HepG2 (cell line): ENCODE measurements around the gene TSHZ2. TPM values are rescaled to one million over a fixed set of nuclear protein-coding genes. Genes with fewer than 3 reads are reported as not detected.
A peak's percentile ranks its signal among the peaks of the same experiment; 100 is the strongest.

ENCODE experiments used
- ARID5B ChIP-seq: IDR thresholded peaks from 2 replicates; pipeline ENCODE4 v1.4.0; 2020; ENCODE audit warnings: mild to moderate bottlenecking, missing genetic modification reagents
- CBX1 ChIP-seq: IDR thresholded peaks from one replicate; pipeline ENCODE4 v1.6.1; 2016; ENCODE audit warnings: antibody characterized with exemption, low read depth
- CREB3 ChIP-seq: sonication (generic); formaldehyde crosslinking; IDR thresholded peaks from 2 replicates; pipeline ENCODE4 v1.5.0; 2020; ENCODE audit warnings: missing genetic modification reagents
- EP300 ChIP-seq, 3 experiments: sonication (generic) in 1 of 3; formaldehyde crosslinking in 1 of 3; IDR thresholded peaks; 2 replicates each; pipeline versions ENCODE4 v1.5.1 to v1.6.1; 2011 to 2020; ENCODE audit warnings: low read depth in 2 of 3, low read length in 2 of 3, borderline replicate concordance in 1 of 3, improper control_type of control experiment in 1 of 3, mild to moderate bottlenecking in 1 of 3, missing genetic modification reagents in 1 of 3, moderate library complexity in 1 of 3
- FOXK1 ChIP-seq: sonication (generic); formaldehyde crosslinking; IDR thresholded peaks from 2 replicates; pipeline ENCODE4 v1.4.0; 2020; ENCODE audit warnings: low read depth, missing genetic modification reagents, borderline replicate concordance
- IKZF5 ChIP-seq: IDR thresholded peaks from 2 replicates; pipeline ENCODE4 v1.6.1; 2018; ENCODE audit warnings: missing genetic modification reagents, mild to moderate bottlenecking, missing compliant biosample characterization
- MTA3 ChIP-seq: sonication (generic); formaldehyde crosslinking; IDR thresholded peaks from 2 replicates; pipeline ENCODE4 v1.4.0; 2020; ENCODE audit warnings: missing genetic modification reagents
- NFRKB ChIP-seq: fragments of 450-650 bp; IDR thresholded peaks from 2 replicates; pipeline ENCODE4 v1.6.1; 2017
- UBTF ChIP-seq: sonication (generic); formaldehyde crosslinking; IDR thresholded peaks from 2 replicates; pipeline ENCODE4 v1.4.0; 2020; ENCODE audit warnings: mild to moderate bottlenecking, missing genetic modification reagents
- ZBTB14 ChIP-seq: sonication (generic); formaldehyde crosslinking; IDR thresholded peaks from 2 replicates; pipeline ENCODE4 v1.4.0; 2020; ENCODE audit warnings: missing genetic modification reagents
- ZBTB3 ChIP-seq: sonication (generic); formaldehyde crosslinking; IDR thresholded peaks from 2 replicates; pipeline ENCODE4 v1.4.0; 2020; ENCODE audit warnings: low read depth, mild to moderate bottlenecking, moderate library complexity, missing genetic modification reagents, borderline replicate concordance
- ZBTB38 ChIP-seq: sonication (generic); formaldehyde crosslinking; IDR thresholded peaks from 2 replicates; pipeline ENCODE4 v1.5.1; 2020; ENCODE audit warnings: mild to moderate bottlenecking, missing genetic modification reagents
- ZBTB46 ChIP-seq: sonication (generic); formaldehyde crosslinking; IDR thresholded peaks from 2 replicates; pipeline ENCODE4 v1.4.0; 2020; ENCODE audit warnings: mild to moderate bottlenecking, missing genetic modification reagents, borderline replicate concordance
- ZNF3 ChIP-seq: IDR thresholded peaks from 2 replicates; pipeline ENCODE4 v1.7.0; 2017; ENCODE audit warnings: inconsistent platforms
- ZNF431 ChIP-seq: sonication (generic); formaldehyde crosslinking; IDR thresholded peaks from 2 replicates; pipeline ENCODE4 v1.9.0; 2022; ENCODE audit warnings: missing genetic modification reagents, low read depth, mild to moderate bottlenecking, borderline replicate concordance
- ZNF761 ChIP-seq: sonication (generic); formaldehyde crosslinking; conservative IDR thresholded peaks from 2 replicates; pipeline ENCODE4 v1.4.0; 2020; ENCODE audit warnings: mild to moderate bottlenecking, missing genetic modification reagents
- polyA plus RNA-seq, 8 experiments: library from polyadenylated mRNA; depleted of rRNA in 3 of 8; stranded (reverse) in 7 of 8; unstranded in 1 of 8; fragments of >200 nt; fragmentation: Illumina TruSeq in 4 of 8; extraction: Trizol in 4 of 8; gene quantifications; 2 replicates each; pipeline versions ENCODE4 v1.2.1 to v1.2.3, GENCODE V29; 2011 to 2016; ENCODE audit warnings: low read depth in 4 of 8, missing spikeins in 1 of 8, mixed read lengths in 1 of 8; ENCODE audit not compliant: insufficient read depth in 1 of 8
- total RNA-seq, 5 experiments: library from RNA; depleted of rRNA; stranded (reverse); fragments of >200 nt; fragmentation: Illumina TruSeq; extraction: Trizol; gene quantifications; 2 replicates each; pipeline ENCODE4 v1.2.3, GENCODE V29; 2016; ENCODE audit warnings: low read depth in 1 of 5

The TSHZ2 gene
- total and polyA plus RNA-seq, 2 of the 13 experiments (the other 11 are each of a cell fraction or from before 2014, with no cell fraction given) = 0.01 TPM; not detected in 1

GRCh38 chr20:53077373-53078205 is 105.4 kb downstream of the TSHZ2 start (continued):
- no peak for TF ChIP-seq CREB3
- peak; percentile 78 for TF ChIP-seq IKZF5 (CRISPR knock-in tag)
- TF ChIP-seq ZBTB3 (CRISPR knock-in tag) = no peak
- no peak for TF ChIP-seq ZBTB14 (CRISPR knock-in tag)
- no peak for TF ChIP-seq MTA3
- TF ChIP-seq ARID5B (CRISPR knock-in tag) = peak; percentile 98
- TF ChIP-seq ZBTB46 (CRISPR knock-in tag) = no peak
- TF ChIP-seq ZNF3 (CRISPR knock-in tag) = 0 out of 2 replicates have a peak, but pooled peaks have one; percentile 42
- TF ChIP-seq ZNF431 (CRISPR knock-in tag) = peak; percentile 100
- peak; percentile 44 for TF ChIP-seq CBX1
- TF ChIP-seq ZBTB38 (CRISPR knock-in tag) = no peak
- peak; percentile 90; the same call in 1 of the 2 replicates for TF ChIP-seq FOXK1 (CRISPR knock-in tag)
- no peak for TF ChIP-seq ZNF761
- TF ChIP-seq EP300 (IDR thresholded peaks at IDR 0.05; ENCODE audit: low read depth in 2 of 2, low read length in 2 of 2) = peak in 1 of 2 experiments; percentile 86; a peak in 2 of 4 replicates
- TF ChIP-seq EP300 (CRISPR knock-in tag; IDR thresholded peaks at IDR 0.05; ENCODE audit: borderline replicate concordance) = peak; percentile 80
- no peak for TF ChIP-seq UBTF (CRISPR knock-in tag)
- TF ChIP-seq NFRKB = no peak
